DMS 273 treated with DMSO at 0.1 percent for 48 hours (cell line): ENCODE results near the gene HEATR5A.
"Not testable (repeated sequence)": the region's sequence is repeated elsewhere in the genome, so short reads cannot be mapped to it uniquely, and the experiment has no call there.

Source experiments
- DNase-seq: peaks from one replicate; lab custom pipeline; 2025; lab: John Stamatoyannopoulos, UW

Gene HEATR5A

DNA sequence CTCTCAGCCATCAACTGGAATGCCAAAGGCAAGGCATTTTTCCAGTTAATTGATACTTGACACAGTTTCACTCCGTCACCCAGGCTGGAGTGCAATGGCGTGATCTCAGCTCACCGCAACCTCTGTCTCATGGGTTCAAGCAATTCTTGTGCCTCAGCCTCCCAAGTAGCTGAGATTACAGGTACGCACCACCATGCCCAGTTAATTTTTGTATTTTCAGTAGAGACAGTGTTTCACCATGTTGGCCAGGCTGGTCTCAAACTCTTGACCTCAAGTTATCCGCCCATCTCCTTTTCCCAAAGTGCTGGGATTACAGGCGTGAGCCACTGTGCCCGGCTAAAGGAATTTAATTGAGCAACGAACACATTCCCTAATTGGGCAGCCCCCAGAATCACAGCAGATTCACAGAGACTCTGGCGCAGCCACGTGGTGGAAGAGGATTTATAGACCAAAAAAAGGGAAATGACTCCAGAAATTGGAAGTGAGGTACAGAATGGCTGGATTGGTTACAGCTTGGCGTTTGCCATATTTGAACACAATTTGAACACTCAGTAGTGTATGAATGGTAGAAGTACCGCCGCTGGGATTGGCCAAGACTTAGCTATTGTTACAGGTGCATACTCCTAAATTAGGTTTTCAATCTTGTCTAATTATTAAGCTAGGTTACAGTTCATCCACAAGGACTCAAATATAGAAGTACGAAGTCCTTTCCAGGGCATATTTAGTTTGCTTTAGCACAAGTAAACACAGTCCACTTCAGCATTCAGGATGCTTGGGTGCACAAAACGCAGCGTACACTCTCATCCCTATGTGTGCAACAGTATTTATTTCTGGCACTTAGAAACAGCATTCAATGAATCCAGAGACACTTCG is 162.6 kb downstream of the HEATR5A start:
- DNase-seq, result not testable (repeated sequence)

DNA sequence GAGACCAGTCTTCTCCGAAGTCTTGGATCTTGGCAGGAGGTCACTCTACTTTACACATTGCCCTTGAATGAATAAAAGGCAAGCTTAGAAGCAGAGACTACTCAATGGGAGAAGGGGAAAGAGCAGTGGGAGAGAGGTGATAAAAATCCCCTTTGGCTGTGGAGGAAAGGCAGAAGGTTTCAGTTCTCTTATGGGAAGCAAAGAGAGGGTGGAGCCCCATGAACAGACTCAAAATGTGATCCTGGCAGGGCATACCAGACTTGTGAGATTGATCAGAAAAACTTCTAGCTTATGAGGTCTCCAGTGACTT is 163.2 kb downstream of the HEATR5A start:
- DNase-seq, result no peak

DNA sequence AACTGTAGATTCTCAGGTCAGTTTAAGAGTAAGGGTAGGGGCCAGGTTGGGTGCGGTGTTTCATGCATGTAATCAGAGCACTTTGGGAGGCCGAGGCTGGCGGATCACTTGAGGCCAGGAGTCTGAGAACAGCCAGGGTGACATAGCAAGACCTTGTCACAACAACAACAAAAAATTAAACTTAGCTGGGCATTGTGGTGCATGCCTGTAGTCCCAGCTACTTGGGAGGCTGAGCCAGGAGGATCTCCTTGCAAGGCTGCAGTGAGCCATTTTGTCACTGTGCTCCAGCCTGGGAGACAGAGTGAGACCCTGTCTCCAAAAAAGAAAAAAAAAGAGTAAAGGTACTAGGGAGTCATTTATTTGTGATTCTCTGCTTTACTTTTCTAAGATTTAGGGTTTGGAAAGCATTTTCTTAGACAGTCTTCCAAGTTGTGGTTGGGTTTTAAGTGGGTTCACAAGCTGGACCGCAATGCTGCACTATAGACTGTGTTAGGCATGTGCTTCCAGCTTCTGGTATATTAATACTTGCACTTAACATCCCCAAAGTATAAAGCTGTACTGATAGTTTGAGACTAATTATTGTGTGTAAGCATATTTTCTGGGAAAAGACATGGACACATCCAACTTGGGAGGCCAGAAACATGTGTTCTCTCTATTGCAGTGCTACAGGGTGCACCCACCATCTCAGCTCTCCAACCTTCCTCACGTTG is 163.7 kb downstream of the HEATR5A start:
- no peak for DNase-seq

DNA sequence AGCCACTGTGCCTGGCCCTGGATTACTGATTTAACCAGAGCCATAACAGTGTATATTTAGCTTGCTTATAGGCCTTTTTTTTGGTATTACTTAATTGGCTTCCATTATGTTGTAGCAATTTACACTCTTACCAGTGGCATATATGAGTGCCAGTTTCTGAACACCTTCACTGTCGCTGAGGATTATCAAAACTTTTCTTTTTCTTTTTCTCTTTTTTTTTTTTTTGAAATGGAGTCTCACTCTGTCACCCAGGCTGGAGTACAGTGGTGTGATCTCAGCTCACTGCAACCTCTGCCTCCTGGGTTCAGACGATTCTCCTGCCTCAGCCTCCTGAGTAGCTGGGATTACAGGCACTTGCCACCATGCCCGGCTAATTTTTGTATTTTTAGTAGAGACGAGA is 164.4 kb downstream of the HEATR5A start:
- not testable (repeated sequence) for DNase-seq

DNA sequence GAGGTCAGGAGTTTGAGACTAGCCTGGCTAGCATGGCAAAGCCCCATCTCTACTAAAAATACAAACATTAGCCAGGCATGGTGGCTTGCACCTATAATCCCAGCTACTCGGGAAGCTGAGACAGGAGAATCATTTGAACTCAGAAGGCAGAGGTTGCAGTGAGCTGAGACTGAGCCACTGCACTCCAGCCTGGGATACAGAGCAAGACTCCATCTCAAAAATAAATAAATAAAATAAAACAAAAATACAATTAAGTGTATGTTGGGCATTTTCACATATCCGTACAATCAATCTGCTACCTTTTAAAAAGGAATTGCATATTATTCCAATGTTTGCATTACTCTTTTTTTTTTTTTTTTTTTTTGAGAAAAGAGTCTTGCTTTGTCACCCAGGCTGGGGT is 165.1 kb downstream of the HEATR5A start:
- DNase-seq, result no peak

DNA sequence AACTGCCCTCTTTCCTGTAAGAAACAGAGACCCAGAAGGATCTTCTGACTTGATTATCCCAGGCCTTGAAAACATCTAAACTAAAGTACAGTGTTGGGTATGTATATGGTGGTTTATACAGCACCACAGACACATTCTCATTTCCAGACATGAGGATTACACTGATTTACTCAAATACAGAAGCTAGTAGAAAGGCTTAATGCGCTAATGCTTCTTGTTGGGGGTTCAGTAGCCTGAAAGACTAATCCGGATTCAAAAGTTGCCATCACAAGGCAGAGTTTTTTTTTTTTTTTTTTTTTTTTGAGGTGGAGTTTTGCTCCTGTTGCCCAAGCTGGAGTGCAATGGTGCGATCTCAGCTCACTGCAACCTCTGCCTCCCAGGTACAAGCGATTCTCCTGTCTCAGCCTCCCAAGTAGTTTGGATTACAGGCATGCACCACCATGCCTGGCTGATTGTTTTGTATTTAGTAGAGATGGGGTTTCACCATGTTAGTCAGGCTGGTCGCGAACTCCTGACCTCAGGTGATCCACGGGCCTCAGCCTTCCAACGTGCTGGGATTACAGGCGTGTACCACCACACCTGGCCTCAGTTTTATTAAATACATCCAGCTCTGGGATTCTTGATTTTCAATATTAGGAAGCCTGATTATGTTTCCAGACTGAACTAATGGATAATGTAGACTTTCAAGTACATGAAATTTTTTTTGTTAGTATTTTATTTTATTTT is 166.4 kb downstream of the HEATR5A start:
- no peak for DNase-seq

DNA sequence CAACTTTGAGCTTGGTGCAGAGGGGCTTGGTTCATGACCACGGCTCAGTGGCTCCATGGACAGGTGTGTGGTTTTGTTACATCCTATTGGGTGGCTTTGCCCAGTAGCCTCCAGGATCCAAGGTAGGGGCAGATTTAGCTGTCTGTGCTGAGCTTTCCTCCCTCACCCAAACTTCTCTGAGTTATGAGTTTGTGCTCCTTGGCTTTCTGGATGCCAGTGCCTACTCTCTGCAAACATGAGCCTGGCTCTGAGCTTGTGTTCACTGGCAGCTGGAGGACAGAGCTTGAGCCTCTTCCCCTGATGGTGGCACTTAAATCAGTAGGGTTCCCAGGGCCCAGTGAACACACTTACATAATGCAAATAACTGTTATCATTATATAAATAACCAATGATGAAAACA is 167.5 kb downstream of the HEATR5A start:
- no peak for DNase-seq

DNA sequence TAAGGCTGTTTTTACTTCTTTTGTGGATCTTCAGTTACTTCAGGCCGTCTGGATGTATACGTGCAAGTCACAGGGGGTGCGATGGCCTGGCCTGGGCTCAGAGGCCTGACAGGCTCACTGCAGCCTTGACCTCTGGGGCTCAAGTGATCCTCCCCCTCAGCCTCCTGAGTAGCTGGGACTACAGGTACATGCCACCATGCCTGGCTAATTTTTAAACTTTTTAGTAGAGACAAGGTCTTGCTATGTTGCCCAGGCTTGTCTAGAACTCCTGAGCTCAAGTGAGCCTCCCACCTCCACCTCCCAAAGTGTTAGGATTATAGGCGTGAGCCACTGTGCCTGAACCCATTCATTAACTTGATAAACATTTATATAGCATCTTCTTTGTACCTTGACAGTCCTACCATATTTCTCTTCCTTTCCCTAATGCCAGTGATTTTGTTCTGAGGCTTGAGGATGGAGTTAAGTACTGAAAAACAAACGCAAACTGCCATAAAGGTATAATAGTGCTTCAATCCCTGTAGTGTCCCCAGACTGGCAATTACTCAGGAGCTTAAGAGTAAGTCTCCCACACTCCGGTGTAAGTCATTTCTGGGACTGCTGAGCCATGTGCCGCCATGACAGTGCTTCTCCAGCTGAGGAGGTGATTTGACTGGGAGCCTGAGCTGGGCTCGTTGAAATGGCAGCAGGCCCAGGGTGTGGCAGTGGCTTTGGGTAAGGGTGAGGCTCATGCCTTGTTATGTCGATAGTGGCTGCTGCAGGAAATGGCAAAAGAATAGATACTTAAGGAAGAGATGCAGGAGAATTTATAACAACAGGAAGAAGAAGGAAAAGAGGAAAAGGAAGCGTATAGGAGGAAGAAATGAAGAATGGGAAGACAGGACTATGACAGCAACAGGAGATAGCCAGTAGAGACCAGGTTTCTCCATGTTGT is 169.1 kb downstream of the HEATR5A start:
- no peak for DNase-seq

DNA sequence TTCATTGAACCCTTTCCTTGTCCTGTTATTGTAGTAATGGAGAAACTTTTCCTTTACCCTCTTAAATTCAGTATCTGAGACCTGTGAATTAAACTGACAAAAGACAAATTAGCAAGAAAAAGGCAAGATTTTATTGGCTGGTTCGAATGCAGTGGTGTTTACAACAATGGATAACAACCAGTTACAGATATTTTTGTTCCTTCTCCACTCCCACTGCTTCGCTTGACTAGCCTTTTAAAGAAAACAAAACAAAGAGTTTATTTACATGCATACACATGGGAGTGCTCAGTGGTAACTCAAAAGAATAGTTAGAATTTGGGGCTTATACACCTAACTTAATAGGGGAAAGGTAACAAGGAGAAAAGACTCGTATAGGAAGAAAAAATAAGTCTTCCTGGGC is 175.7 kb downstream of the HEATR5A start:
- DNase-seq, result no peak

DNA sequence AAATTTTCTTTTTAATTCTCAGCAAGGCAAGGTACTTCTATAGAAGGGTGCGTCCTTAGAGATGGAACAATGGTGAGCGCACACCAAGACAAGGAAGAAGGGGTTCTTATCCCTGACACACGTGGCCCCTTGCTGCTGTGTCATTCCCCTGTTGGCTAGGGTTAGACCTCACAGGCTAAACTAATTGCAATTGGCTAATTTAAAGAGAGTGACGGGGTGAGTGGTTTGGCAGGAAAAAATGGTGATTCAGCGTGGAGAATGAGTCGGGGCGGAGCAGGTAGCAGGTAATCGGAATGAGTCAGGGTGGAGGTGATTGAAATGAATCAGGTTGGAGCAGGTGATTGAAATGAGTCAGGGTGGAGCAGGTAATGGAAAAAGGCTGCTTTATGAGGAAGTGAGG is 176.5 kb downstream of the HEATR5A start:
- DNase-seq, result no peak

DNA sequence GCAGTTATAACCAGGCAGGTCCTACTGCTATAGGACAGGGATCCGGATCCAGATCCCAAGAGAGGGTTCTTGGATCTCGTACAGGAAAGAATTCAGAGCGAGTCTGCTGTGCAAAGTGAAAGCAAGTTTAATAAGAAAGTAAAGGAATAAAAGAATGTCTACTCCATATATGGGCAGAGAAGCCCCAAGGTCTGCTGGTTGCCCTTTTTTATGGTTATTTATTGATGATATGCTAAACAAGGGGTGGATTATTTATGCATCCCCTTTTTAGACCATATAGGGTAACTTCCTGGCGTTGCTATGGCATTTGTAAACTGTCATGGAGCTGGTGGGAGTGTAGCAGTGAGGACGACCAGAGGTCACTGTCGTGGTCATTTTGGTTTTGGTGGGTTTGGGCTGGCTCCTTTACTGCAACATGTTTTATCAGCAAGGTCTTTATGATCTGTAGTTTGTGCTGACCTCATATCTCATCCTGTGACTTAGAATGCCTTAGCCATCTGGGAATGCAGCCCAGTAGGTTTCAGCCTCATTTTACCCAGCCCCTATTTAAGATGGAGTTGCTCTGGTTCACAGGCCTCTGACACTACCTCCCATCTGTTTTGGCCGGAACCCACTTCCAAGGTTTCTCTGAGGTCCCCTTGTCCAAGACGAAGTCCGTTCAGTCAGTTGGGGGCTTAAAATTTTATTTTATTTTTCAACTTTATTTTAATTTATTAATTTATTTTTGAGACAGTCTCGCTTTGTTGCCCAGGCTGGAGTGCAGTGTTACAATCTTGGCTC is 178.0 kb downstream of the HEATR5A start:
- not testable (repeated sequence) for DNase-seq
